SK-N-SH (cell line): ENCODE data around the gene INF2. TPM values are rescaled to one million over a fixed set of nuclear protein-coding genes. Genes with fewer than 3 reads are reported as not detected.
A peak's percentile ranks its signal among the peaks of the same experiment; 100 is the strongest.

Experiments used
- CTCF ChIA-PET: fragments of 300-600, 350-600 bp; formaldehyde crosslinking; extraction: SDS; loops from one replicate; lab custom pipeline; 2021; lab: Yijun Ruan, JAX
- POLR2A ChIA-PET: fragments of 350-600 bp; sonication (Branson Sonifier 250); formaldehyde crosslinking; extraction: SDS; loops from one replicate; lab custom pipeline; 2020; ENCODE audit warnings: antibody characterized with exemption, inconsistent platforms; lab: Yijun Ruan, JAX
- DNase-seq: peaks from one replicate; pipeline ENCODE4 v3.0.0; 2012
- H2AFZ ChIP-seq: fragments of 200-600 bp; sonication (generic); 2 replicates; pipeline ENCODE4 v1.8.1; 2016; ENCODE audit warnings: antibody characterized with exemption, mild to moderate bottlenecking, low read depth
- H3F3A ChIP-seq: fragments of 200-600 bp; sonication (generic); replicated peaks from 2 replicates; pipeline ENCODE3; 2016; ENCODE audit warnings: antibody characterized with exemption, mild to moderate bottlenecking; ENCODE audit not compliant: insufficient read depth
- H3K27ac ChIP-seq, 2 experiments: fragments of 200-500 bp in 1 of 2; fragments of 200-600 bp in 1 of 2; sonication (Bioruptor generic) in 1 of 2; sonication (generic), shearing (Covaris generic) in 1 of 2; 2 replicates each; pipeline versions ENCODE4 v1.5.1 to v1.6.1; 2014 to 2016; ENCODE audit warnings: low read depth in 2 of 2, inconsistent platforms in 1 of 2, low read length in 1 of 2, mild to moderate bottlenecking in 1 of 2, mixed read lengths in 1 of 2
- H3K27me3 ChIP-seq: fragments of 200-600 bp; sonication (generic), shearing (Covaris generic); 2 replicates; pipeline ENCODE4 v1.6.1; 2016; ENCODE audit warnings: mixed run types; ENCODE audit not compliant: insufficient read depth
- H3K36me3 ChIP-seq, 2 experiments: fragments of 200-500 bp in 1 of 2; fragments of 200-600 bp in 1 of 2; sonication (Bioruptor generic) in 1 of 2; sonication (generic) in 1 of 2; replicated peaks in 1 of 2; 2 replicates each; pipeline versions ENCODE3 to v1.5.1; 2014 to 2016; ENCODE audit warnings: low read length in 1 of 2, mild to moderate bottlenecking in 1 of 2; ENCODE audit not compliant: insufficient read depth in 2 of 2, control insufficient read depth in 1 of 2
- H3K4me1 ChIP-seq, 2 experiments: fragments of 200-500 bp in 1 of 2; fragments of 200-600 bp in 1 of 2; sonication (Bioruptor generic) in 1 of 2; sonication (generic), shearing (Covaris generic) in 1 of 2; 2 replicates each; pipeline versions ENCODE4 v1.5.1 to v1.6.1; 2014 to 2016; ENCODE audit warnings: low read depth in 1 of 2, low read length in 1 of 2, mixed run types in 1 of 2; ENCODE audit not compliant: insufficient read depth in 2 of 2, control insufficient read depth in 1 of 2
- H3K4me2 ChIP-seq: fragments of 200-600 bp; sonication (generic), shearing (Covaris generic); 2 replicates; pipeline ENCODE4 v1.6.1; 2017; ENCODE audit warnings: mixed run types
- H3K4me3 ChIP-seq, 2 experiments: fragments of 200-500 bp in 1 of 2; fragments of 200-600 bp in 1 of 2; sonication (Bioruptor generic) in 1 of 2; sonication (generic), shearing (Covaris generic) in 1 of 2; 2 replicates each; pipeline versions ENCODE4 v1.5.1 to v1.8.1; 2014 to 2016; ENCODE audit warnings: low read depth in 2 of 2, inconsistent platforms in 1 of 2, low read length in 1 of 2, mild to moderate bottlenecking in 1 of 2, mixed read lengths in 1 of 2, moderate library complexity in 1 of 2
- H3K79me2 ChIP-seq: fragments of 200-600 bp; sonication (generic); 2 replicates; pipeline ENCODE4 v1.8.1; 2017; ENCODE audit warnings: mild to moderate bottlenecking; ENCODE audit not compliant: insufficient read depth
- H3K9ac ChIP-seq: fragments of 200-600 bp; sonication (generic); 2 replicates; pipeline ENCODE4 v1.6.1; 2017; ENCODE audit warnings: mixed run types
- H3K9me2 ChIP-seq: fragments of 200-600 bp; sonication (generic); 2 replicates; pipeline ENCODE4 v1.6.1; 2017; ENCODE audit warnings: mixed run types
- H3K9me3 ChIP-seq: fragments of 200-600 bp; sonication (generic); 2 replicates; pipeline ENCODE4 v1.6.1; 2017; ENCODE audit warnings: mixed run types, mild to moderate bottlenecking, moderate library complexity
- H4K20me1 ChIP-seq: fragments of 200-600 bp; sonication (generic); 2 replicates; pipeline ENCODE4 v1.6.1; 2017; ENCODE audit warnings: mild to moderate bottlenecking, mixed run types; ENCODE audit not compliant: insufficient read depth
- CTCF ChIP-seq: fragments of 200-600 bp; sonication (generic); IDR thresholded peaks from 2 replicates; pipeline ENCODE4 v1.6.1; 2017; ENCODE audit warnings: antibody characterized with exemption, mild to moderate bottlenecking, moderate library complexity
- EZH2phosphoT487 ChIP-seq: fragments of 200-600 bp; sonication (generic); IDR thresholded peaks from 2 replicates; pipeline ENCODE4 v1.6.1; 2017; ENCODE audit warnings: low read depth, mixed run types, mild to moderate bottlenecking, antibody characterized with exemption, moderate library complexity, borderline replicate concordance
- FOXM1 ChIP-seq: IDR thresholded peaks from 2 replicates; pipeline ENCODE4 v1.4.0; 2012; ENCODE audit warnings: low read depth, mild to moderate bottlenecking
- GABPA ChIP-seq: IDR thresholded peaks from 2 replicates; pipeline ENCODE4 v1.4.0; 2012; ENCODE audit warnings: low read depth, mild to moderate bottlenecking
- GATA2 ChIP-seq: sonication (generic); formaldehyde crosslinking; IDR thresholded peaks from 2 replicates; pipeline ENCODE4 v1.5.0; 2020; ENCODE audit warnings: mild to moderate bottlenecking, missing genetic modification reagents
- MAX ChIP-seq: IDR thresholded peaks from 2 replicates; pipeline ENCODE4 v1.4.0; 2012; ENCODE audit warnings: low read depth
- NRF1 ChIP-seq: IDR thresholded peaks from 2 replicates; pipeline ENCODE4 v1.6.1; 2012; ENCODE audit warnings: low read depth, mild to moderate bottlenecking, low read length
- PBX3 ChIP-seq: IDR thresholded peaks from 2 replicates; pipeline ENCODE4; 2012
- RAD21 ChIP-seq: IDR thresholded peaks from 2 replicates; pipeline ENCODE4 v1.6.1; 2012; ENCODE audit warnings: mild to moderate bottlenecking, low read length
- RXRA ChIP-seq: IDR thresholded peaks from 2 replicates; pipeline ENCODE4 v1.4.0; 2012; ENCODE audit warnings: low read depth, mild to moderate bottlenecking, borderline replicate concordance
- SIN3A ChIP-seq: IDR thresholded peaks from 2 replicates; pipeline ENCODE4 v1.6.1; 2012; ENCODE audit warnings: low read depth, mild to moderate bottlenecking, low read length, moderate library complexity, borderline replicate concordance
- SMC3 ChIP-seq: IDR thresholded peaks from 2 replicates; pipeline ENCODE4 v1.6.1; 2012; ENCODE audit warnings: low read depth, low read length, improper control_type of control experiment
- USF1 ChIP-seq: IDR thresholded peaks from 2 replicates; pipeline ENCODE4 v1.4.0; 2012; ENCODE audit warnings: low read depth, borderline replicate concordance
- WGBS: methylation state at CpG from one replicate; pipeline ENCODE4 v1.1.6; 2017; ENCODE audit warnings: low lambda C conversion rate; 5-methylcytosine and 5-hydroxymethylcytosine counted together
- polyA plus RNA-seq, 3 experiments: library from polyadenylated mRNA; depleted of rRNA; stranded (reverse); fragments of >200 nt; gene quantifications; 2 replicates each; pipeline ENCODE4 v1.2.3, GENCODE V29; 2012

INF2 gene
- 20.1 and 32.5 TPM in 2 replicates for polyA plus RNA-seq (2012; rRNA removed)
- 15.4 and 20.2 TPM in 2 replicates for polyA plus RNA-seq (2012; cell fraction: cytosol; rRNA removed)
- 97.9 and 115 TPM in 2 replicates for polyA plus RNA-seq (2012; cell fraction: nucleus; rRNA removed)

GRCh38 chr14:104689109-104689880, at the start of gene INF2:
Gene INF2 (plus strand): TSS chr14:104689618. CDS start chr14:104701366, 11,748 bp downstream.
- Histone ChIP-seq H3K27ac (peak within 1 kb of the TSS; percentile 36 to 47; a peak in 3 of 4 replicates), H3F3A (peaks cover 13% of the 10 kb centered on the region), H3K9me3 (no peaks in the 10 kb centered on the region), H3K36me3 (peaks cover 3 to 8% of the 10 kb centered on the region in 2 experiments), H2AFZ (peak within 1 kb of the TSS; percentile 78), H3K4me2 (peak within 1 kb of the TSS; percentile 100), H3K9ac (peak within 1 kb of the TSS; percentile 85), H3K4me3 (peak within 1 kb of the TSS; percentile 87 to 91), H3K27me3 (no peaks in the 10 kb centered on the region), H3K9me2 (no peaks in the 10 kb centered on the region), H3K4me1 (peaks cover 13 to 36% of the 10 kb centered on the region in 2 experiments), H4K20me1 (peaks cover 38% of the 10 kb centered on the region), H3K79me2 (peaks cover 47% of the 10 kb centered on the region)
- 11% methylated on average over 11 of the region's 76 CpGs for WGBS
- peak; percentile 97 for DNase-seq
- CTCF ChIA-PET: interaction anchor here (1.1 to 4.8 kb wide), 3 partner anchors 20 to 49 kb away, joined by 3 to 18 read pairs (median 5); partner anchors contain the start of gene ADSS1
- POLR2A ChIA-PET: no interaction called here
- TF ChIP-seq USF1 (peak; percentile 62; the same call in 1 of the 2 replicates), SIN3A (no peak)
- TF ChIP-seq, all 33 proteins: peak for 1

GRCh38 chr14:104639885-104640548, 49.4 kb upstream of the INF2 start:
- CTCF ChIA-PET: interaction anchor here (0.5 to 3.5 kb wide), 48 partner anchors 9 to 562 kb away, joined by 3 to 55 read pairs (median 4); no protein-coding TSS in a partner anchor

More at GRCh38 chr14:104639885-104640548, 49.4 kb upstream of the INF2 start:
- peak; percentile 97 for DNase-seq
- no peaks in the 10 kb centered on the region for H3K36me3 ChIP-seq
- H3K9me2 ChIP-seq: no peaks in the 10 kb centered on the region
- no peaks in the 10 kb centered on the region for H3K79me2 ChIP-seq
- no peak overlapping the region; a peak in 1 of 4 replicates for H3K27ac ChIP-seq
- H3K4me3 ChIP-seq: no peak overlapping the region; a peak in 1 of 4 replicates
- H3K9ac ChIP-seq: no peak overlapping the region
- H3K4me2 ChIP-seq: no peak overlapping the region
- no peak overlapping the region for H2AFZ ChIP-seq
- H4K20me1 ChIP-seq: no peaks in the 10 kb centered on the region
- H3F3A ChIP-seq: no peaks in the 10 kb centered on the region
- H3K27me3 ChIP-seq: no peaks in the 10 kb centered on the region
- peaks cover 0 to 4% of the 10 kb centered on the region in 2 experiments; a peak in 2 of 4 replicates for H3K4me1 ChIP-seq
- WGBS: 83% methylated on average over 1 of the region's 24 CpGs
- TF ChIP-seq CTCF (peak; percentile 92), FOXM1 (no peak), PBX3 (no peak), EZH2phosphoT487 (no peak), RAD21 (peak; percentile 98), SMC3 (peak; percentile 93), GATA2 (0 out of 2 replicates have a peak, but pooled peaks have one; percentile 23), RXRA (no peak), MAX (no peak), NRF1 (no peak), GABPA (no peak)
- TF ChIP-seq, all 33 proteins: peak for 4
- H3K9me3 ChIP-seq: no peaks in the 10 kb centered on the region
- POLR2A ChIA-PET: interaction anchor here (0.7 kb wide), 1 partner anchor 317 kb away, joined by 3 read pairs; no protein-coding TSS in a partner anchor
